HG03103 (cell line): ENCODE measurements around the gene TAF11L9.
"Not testable (repeated sequence)": the region's sequence is repeated elsewhere in the genome, so short reads cannot be mapped to it uniquely, and the experiment has no call there.

Experiments used
- ATAC-seq: cut with Tn5 transposase; IDR thresholded peaks from one replicate; pipeline ENCODE4 v1.9.1; 2021; ENCODE audit warnings: low read depth; ENCODE audit not compliant: unreplicated experiment

TAF11L9 gene

DNA sequence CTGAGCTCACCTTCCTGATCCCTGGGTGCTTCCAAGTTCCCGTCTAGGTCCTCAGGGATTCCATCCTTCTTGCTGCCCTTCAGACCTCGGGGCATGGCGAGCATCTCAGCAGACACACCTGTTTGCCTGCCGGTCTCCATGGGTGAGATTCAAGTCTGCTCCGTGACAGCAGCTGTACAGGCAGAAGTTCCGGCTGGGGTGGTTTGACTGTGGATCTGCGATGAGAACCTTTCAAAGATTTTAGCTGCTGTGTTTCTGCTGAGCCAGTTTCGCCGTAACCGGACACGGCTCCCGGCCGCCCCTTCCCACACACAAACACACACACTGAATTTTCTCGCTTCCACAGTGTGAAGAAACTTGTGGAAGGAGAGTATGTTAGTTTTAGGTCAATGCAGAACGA is at the start of gene TAF11L9:
Gene TAF11L9, minus strand, starts transcription at position 140 of the 400 bp plus-strand sequence.
- ATAC-seq: not testable (repeated sequence)

DNA sequence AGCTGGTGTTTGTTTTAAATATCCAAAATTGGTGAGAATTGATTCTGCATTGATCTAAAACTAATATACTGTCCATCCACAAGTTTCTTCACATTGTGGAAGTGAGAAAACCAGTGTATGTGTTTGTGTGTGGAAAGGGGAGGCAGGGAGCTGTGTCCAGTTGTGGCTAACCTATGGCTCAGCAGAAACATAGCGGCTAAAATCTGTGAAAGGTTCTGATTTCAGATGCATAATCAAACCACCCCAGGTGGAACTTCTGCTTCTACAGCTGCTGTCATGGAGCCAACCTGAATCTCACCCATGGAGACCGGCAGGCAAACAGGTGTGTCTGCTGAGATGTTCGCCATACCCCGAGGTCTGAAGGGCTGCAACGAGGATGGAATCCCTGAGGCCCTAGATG is 40.0 kb upstream of the TAF11L9 start, which contains the start of gene TAF11L14:
Gene TAF11L14, plus strand, starts transcription at position 301 of the 400 bp plus-strand sequence.
- ATAC-seq: no peak

DNA sequence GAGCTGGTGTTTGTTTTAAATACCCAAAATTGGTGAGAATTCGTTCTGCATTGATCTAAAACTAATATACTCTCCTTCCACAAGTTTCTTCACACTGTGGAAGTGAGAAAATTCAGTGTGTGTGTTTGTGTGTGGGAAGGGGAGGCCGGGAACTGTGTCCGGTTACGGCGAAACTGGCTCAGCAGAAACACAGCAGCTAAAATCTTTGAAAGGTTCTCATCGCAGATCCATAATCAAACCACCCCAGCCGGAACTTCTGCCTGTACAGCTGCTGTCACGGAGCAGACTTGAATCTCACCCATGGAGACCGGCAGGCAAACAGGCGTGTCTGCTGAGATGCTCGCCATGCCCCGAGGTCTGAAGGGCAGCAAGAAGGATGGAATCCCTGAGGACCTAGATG is 37.6 kb upstream of the TAF11L9 start, which contains the start of gene TAF11L13:
Gene TAF11L13, plus strand, starts transcription at position 301 of the 400 bp plus-strand sequence.
- not testable (repeated sequence) for ATAC-seq

DNA sequence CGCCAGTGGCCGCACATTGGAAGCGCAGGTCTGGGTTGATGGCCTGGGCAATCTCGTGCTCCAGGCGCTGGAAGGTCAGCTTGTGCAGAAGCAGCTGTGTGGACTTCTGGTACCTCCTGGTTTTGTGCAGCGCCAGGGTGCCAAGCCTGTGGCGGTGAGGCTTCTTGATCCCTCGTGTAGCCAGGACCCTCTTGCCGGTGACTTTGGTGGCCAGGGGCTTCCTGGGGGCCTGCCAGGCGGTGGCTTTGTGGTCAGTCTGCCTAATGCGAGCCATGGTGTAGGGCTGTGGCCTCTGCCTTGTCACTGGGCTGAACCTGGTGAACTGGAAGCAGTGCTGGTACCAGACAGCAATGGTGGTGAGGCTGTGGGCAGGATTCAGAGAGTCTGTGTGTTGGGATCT is 31.5 kb upstream of the TAF11L9 start:
- no peak for ATAC-seq

DNA sequence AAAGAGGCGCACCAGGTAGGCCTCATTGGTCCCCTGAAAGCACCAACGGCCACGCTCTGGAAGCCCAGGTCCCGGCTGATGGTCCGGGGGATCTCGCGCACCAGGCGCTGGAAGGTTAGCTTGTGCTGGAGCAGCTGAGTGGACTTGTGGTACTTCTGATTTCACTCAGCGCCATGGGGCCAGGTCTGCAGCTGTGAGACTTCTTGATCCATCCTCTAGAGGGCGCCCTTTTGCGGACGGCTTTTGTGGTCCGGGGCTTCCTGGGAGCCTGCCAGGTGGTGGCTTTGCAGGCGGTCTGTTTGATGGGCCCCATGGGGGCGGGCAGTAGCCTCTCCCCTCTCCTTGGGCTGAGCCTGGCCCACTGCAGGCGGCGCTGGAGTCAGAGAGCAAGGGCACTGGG is 26.4 kb upstream of the TAF11L9 start:
- no peak for ATAC-seq

DNA sequence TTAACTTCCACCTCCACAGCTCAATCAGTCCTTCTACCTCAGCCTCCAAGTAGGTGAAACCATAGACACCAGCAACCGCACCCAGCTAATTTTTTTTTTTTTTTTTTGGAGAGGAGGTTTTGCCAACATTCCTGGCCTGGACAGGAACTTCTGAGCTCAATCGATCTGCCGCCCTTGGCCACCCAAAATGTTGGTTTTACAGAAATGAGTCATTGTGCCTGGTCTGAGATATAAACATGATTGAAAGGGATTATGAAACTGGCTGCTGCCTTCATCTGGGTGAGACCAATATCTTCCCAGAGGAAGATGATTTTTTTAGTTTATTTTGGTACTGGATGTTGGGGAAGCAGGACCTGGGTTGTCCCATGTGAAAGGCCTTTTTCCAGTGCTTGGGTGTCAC is 25.2 kb upstream of the TAF11L9 start:
- ATAC-seq: no peak

DNA sequence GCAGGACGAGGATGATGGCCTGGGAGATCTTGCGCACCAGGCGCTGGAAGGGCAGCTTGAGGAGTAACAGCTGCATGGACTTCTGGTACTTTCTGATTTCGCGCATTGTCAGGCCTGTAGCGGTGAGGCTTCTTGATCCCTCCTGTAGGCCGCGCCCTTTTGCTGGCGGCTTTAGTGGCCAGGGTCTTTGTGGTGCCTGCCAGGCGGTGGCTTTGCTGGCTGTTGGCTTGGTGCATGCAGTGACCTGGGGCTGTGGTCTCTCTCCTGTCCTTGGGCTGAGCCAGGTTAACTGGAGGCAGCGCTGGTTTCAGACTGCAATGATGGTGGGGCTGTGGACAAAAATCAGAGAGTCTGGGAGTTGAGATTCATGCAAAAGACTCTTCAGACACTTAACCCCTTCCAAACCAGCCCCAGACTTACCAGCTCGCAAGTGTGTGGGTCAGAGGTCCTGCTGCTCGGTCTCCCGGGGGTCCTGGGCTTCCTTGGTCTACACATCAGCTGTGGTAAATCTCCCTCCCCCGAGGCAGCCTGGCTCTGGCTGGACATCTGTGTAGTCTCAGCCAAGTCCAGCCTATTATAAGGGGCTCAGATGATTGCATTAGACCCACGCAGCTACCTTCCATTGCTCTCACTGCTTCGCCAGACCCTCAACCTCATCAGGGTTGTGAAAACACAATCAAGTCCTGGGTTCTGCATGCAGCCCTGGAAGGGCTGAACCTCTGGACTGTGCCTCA is 20.8 kb upstream of the TAF11L9 start:
- no peak for ATAC-seq

DNA sequence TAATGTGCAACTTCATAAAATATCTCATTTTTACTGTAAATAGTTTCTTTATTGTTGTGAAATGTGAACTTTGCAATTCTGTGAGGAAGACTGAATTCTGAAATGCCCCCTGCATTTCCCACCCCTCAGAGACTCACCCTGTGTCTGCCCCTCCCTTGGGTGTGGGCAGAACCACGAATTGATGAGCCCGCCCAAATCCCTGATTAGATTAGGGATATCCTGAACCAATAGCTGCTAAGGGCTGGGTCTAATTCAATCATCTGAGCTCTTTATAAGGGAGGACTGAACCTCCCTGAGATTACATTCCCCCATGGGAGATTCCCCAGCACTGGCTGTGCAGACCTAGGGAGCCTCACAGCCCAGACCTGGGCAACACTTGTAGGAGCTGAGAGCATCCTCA is 15.9 kb upstream of the TAF11L9 start, which contains the start of gene TAF11L12:
Gene TAF11L12, plus strand, starts transcription at position 301 of the 400 bp plus-strand sequence.
- ATAC-seq: not testable (repeated sequence)

DNA sequence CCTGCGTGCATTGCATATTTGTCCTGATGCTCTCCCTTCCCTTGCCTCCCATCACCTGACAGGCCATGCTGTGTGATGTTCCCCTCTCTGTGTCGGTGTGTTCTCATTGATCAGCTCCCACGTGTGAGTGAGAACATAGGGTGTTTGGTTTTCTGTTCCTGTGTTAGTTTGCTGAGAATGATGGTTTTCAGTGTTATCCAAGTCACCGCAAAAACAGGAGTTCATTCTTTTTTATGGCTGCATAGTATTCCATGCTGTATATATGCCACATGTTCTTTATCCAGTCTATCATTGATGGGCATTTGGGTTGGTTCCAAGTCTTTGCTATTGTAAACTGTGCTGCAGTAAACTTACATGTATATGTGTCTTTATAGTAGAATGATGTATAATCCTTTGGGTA is 13.3 kb upstream of the TAF11L9 start:
- not testable (repeated sequence) for ATAC-seq

DNA sequence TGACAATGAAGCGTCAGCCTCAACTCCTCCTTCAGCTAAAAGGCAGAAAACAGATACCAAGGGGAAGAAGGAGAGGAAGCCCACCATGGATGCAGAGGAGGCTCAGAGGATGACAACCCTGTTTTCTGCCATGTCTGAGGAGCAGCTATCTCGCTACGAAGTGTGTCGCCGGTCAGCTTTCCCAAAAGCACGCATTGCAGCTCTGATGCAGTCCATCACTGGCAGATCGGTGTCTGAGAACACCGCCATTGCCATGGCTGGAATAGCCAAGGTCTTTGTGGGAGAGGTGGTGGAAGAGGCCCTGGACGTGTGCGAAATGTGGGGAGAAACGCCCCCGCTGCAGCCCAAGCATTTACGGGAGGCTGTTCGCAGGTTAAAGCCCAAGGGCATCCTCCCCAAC is 10.8 kb upstream of the TAF11L9 start:
- ATAC-seq: no peak

DNA sequence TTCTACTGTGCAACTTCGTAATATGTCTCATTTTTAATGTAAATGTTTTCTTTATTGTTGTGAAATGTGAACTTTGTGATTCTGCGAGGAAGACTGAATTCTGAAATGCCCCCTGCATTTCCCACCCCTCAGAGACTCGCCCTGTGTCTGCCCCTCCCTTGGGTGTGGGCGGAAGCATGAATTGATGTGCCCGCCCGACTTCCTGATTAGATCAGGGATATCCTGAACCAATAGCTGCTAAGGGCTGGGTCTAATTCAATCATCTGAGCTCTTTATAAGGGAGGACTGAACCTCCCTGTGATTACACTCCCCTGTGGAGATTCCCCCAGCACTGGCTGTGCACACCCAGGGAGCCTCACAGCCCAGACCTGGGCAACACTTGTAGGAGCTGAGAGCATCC is 9.7 kb upstream of the TAF11L9 start, which contains the start of gene TAF11L11:
Gene TAF11L11, plus strand, starts transcription at position 304 of the 400 bp plus-strand sequence.
- not testable (repeated sequence) for ATAC-seq

DNA sequence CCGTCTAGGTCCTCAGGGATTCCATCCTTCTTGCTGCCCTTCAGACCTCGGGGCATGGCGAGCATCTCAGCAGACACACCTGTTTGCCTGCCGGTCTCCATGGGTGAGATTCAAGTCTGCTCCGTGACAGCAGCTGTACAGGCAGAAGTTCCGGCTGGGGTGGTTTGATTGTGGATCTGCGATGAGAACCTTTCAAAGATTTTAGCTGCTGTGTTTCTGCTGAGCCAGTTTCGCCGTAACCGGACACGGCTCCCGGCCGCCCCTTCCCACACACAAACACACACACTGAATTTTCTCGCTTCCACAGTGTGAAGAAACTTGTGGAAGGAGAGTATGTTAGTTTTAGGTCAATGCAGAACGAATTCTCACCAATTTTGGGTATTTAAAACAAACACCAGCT is 3.5 kb upstream of the TAF11L9 start, which contains the start of gene TAF11L10:
Gene TAF11L10, minus strand, starts transcription at position 101 of the 400 bp plus-strand sequence.
- not testable (repeated sequence) for ATAC-seq

DNA sequence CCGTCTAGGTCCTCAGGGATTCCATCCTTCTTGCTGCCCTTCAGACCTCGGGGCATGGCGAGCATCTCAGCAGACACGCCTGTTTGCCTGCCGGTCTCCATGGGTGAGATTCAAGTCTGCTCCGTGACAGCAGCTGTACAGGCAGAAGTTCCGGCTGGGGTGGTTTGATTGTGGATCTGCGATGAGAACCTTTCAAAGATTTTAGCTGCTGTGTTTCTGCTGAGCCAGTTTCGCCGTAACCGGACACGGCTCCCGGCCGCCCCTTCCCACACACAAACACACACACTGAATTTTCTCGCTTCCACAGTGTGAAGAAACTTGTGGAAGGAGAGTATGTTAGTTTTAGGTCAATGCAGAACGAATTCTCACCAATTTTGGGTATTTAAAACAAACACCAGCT is 3.3 kb downstream of the TAF11L9 start, which contains the start of gene TAF11L8:
Gene TAF11L8, minus strand, starts transcription at position 101 of the 400 bp plus-strand sequence.
- not testable (repeated sequence) for ATAC-seq

DNA sequence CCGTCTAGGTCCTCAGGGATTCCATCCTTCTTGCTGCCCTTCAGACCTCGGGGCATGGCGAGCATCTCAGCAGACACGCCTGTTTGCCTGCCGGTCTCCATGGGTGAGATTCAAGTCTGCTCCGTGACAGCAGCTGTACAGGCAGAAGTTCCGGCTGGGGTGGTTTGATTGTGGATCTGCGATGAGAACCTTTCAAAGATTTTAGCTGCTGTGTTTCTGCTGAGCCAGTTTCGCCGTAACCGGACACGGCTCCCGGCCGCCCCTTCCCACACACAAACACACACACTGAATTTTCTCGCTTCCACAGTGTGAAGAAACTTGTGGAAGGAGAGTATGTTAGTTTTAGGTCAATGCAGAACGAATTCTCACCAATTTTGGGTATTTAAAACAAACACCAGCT is 8.5 kb downstream of the TAF11L9 start, which contains the start of gene TAF11L7:
Gene TAF11L7, minus strand, starts transcription at position 101 of the 400 bp plus-strand sequence.
- ATAC-seq: not testable (repeated sequence)
